Activated B cell treated with CpG ODN at 0.5 μM for 24 hours (primary cell): ENCODE measurements around the gene ARL5B. TPM values are rescaled to one million over a fixed set of nuclear protein-coding genes. Genes with fewer than 3 reads are reported as not detected.

ENCODE experiments used
- ATAC-seq: fragments of 200-7000 bp; cut with Tn5 transposase; one replicate; pipeline ENCODE4 v1.10.0; 2021; ENCODE audit warnings: low read depth, mild to moderate bottlenecking, moderate library complexity
- CTCF ChIA-PET: fragments of 350-600 bp; sonication (Branson Sonifier 250); formaldehyde crosslinking; loops from one replicate; lab custom pipeline; 2021; ENCODE audit warnings: antibody characterized with exemption; lab: Charles Lee
- POLR2A ChIA-PET: fragments of 350-600 bp; sonication (Branson Sonifier 250); formaldehyde crosslinking; loops from one replicate; lab custom pipeline; 2021; ENCODE audit warnings: antibody characterized with exemption; lab: Charles Lee
- DNase-seq: peaks from one replicate; pipeline ENCODE4 v3.0.0; 2022
- H3K27ac Mint-ChIP-seq: one replicate; pipeline ENCODE4 v1.8.0; 2020; ENCODE audit warnings: mixed read lengths
- H3K27me3 Mint-ChIP-seq: one replicate; pipeline ENCODE4 v1.8.0; 2021; ENCODE audit warnings: mixed read lengths
- H3K36me3 Mint-ChIP-seq: one replicate; pipeline ENCODE4 v1.8.0; 2021; ENCODE audit warnings: low read depth, mixed read lengths
- H3K4me1 Mint-ChIP-seq: one replicate; pipeline ENCODE4 v1.8.0; 2021; ENCODE audit warnings: mixed read lengths
- H3K4me3 Mint-ChIP-seq: one replicate; pipeline ENCODE4 v1.8.0; 2020; ENCODE audit warnings: mild to moderate bottlenecking, mixed read lengths
- H3K9me3 Mint-ChIP-seq: one replicate; pipeline ENCODE4 v1.8.0; 2020; ENCODE audit warnings: mixed read lengths
- intact Hi-C: fragments of 100-400 bp; cut with micrococcal nuclease; formaldehyde crosslinking; loops from one replicate; pipeline ENCODE4 v1.15.1; 2024
- total RNA-seq: library from RNA; stranded (reverse); gene quantifications from 2 replicates; pipeline ENCODE4 v1.2.3, GENCODE V29; 2022
- TF ChIP-seq, protein P1 (sequence below): fragments of 200-600 bp; IDR thresholded peaks from one replicate; pipeline ENCODE4 v1.8.0; 2022; ENCODE audit warnings: antibody characterized with exemption, mild to moderate bottlenecking

ARL5B gene
- total RNA-seq, 1 donor from 2014 or later: 10.6 TPM

- H3K27me3 Mint-ChIP-seq: no peaks in the 10 kb centered on the region
- peak overlapping the region; percentile 92 for H3K27ac Mint-ChIP-seq
- ATAC-seq (no peak), DNase-seq (no peak)
- H3K9me3 Mint-ChIP-seq: no peaks in the 10 kb centered on the region
- peak overlapping the region; percentile 94 for H3K4me3 Mint-ChIP-seq
- intact Hi-C loops: loop anchor here (2.0 to 10.0 kb wide), 2 partner anchors 1354 to 1422 kb away; partner anchors contain the start of gene VIM
- peaks cover 38% of the 10 kb centered on the region for H3K4me1 Mint-ChIP-seq
- POLR2A ChIA-PET: interaction anchor here (0.5 to 0.6 kb wide), 2 partner anchors 8 to 14 kb away, joined by 3 to 4 read pairs; no protein-coding TSS in a partner anchor
- CTCF ChIA-PET: interaction anchor here (1.3 kb wide), 1 partner anchor 9 kb away, joined by 3 read pairs; the partner anchor contains the start of gene ARL5B
- peaks cover 15% of the 10 kb centered on the region for H3K36me3 Mint-ChIP-seq
- TF ChIP-seq, protein P1, sequence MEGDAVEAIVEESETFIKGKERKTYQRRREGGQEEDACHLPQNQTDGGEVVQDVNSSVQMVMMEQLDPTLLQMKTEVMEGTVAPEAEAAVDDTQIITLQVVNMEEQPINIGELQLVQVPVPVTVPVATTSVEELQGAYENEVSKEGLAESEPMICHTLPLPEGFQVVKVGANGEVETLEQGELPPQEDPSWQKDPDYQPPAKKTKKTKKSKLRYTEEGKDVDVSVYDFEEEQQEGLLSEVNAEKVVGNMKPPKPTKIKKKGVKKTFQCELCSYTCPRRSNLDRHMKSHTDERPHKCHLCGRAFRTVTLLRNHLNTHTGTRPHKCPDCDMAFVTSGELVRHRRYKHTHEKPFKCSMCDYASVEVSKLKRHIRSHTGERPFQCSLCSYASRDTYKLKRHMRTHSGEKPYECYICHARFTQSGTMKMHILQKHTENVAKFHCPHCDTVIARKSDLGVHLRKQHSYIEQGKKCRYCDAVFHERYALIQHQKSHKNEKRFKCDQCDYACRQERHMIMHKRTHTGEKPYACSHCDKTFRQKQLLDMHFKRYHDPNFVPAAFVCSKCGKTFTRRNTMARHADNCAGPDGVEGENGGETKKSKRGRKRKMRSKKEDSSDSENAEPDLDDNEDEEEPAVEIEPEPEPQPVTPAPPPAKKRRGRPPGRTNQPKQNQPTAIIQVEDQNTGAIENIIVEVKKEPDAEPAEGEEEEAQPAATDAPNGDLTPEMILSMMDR: no peak
Observed at GRCh38 chr10:18650404-18650997, 8.7 kb upstream of the ARL5B start.

- DNase-seq: peak; percentile 87
- H3K9me3 Mint-ChIP-seq: no peaks in the 10 kb centered on the region
- intact Hi-C loops: loop anchor here (1.0 to 10.0 kb wide), 4 partner anchors 8 to 1423 kb away; partner anchors contain the start of genes ARL5B and VIM
- H3K27me3 Mint-ChIP-seq: no peaks in the 10 kb centered on the region
- peak; percentile 98 for ATAC-seq
- peaks cover 11% of the 10 kb centered on the region for H3K36me3 Mint-ChIP-seq
- H3K4me1 Mint-ChIP-seq: peaks cover 38% of the 10 kb centered on the region
- POLR2A ChIA-PET: no interaction called here
- peak within 1 kb of the TSS; percentile 94 for H3K4me3 Mint-ChIP-seq
- peak within 1 kb of the TSS; percentile 92 for H3K27ac Mint-ChIP-seq
- CTCF ChIA-PET: interaction anchor here (1.3 kb wide), 1 partner anchor 8 kb away, joined by 3 read pairs; the partner anchor contains the start of gene ARL5B
- TF ChIP-seq, protein P1: no peak
Observed at GRCh38 chr10:18651324-18652007, 7.8 kb upstream of the ARL5B start, which contains the start of gene NSUN6. Gene NSUN6, minus strand, starts transcription at chr10:18651587. Its CDS starts 384 bp downstream, at chr10:18651203.

DNA sequence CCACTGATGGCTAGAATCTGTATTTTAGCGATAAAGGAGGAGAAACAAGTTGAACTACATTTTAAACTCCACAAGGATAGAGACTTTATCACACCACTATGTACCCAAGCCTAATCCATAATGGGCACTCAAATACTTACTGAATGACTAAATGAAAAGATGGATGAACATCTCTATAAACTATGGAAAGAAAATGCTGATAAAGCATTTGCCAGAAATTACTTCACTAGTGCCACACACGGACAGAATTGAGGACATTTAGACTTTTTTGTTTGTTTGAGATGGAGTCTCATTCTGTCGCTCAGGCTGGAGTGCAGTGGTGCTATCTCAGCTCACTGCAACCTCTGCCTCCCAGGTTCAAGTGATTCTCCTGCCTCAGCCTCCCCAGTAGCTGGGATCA lies 6.1 kb upstream of the ARL5B start:
- ChIA-PET POLR2A (no interaction called here), CTCF (no interaction called here)
- Mint-ChIP-seq H3K9me3 (no peaks in the 10 kb centered on the region), H3K36me3 (peaks cover 7% of the 10 kb centered on the region), H3K27ac (no peak overlapping the region), H3K4me1 (peaks cover 40% of the 10 kb centered on the region), H3K4me3 (no peak overlapping the region), H3K27me3 (no peaks in the 10 kb centered on the region)
- intact Hi-C loops: loop anchor here (10.0 kb wide), 1 partner anchor 1352 kb away; no protein-coding TSS in a partner anchor
- TF ChIP-seq, protein P1: no peak
- ATAC-seq (no peak), DNase-seq (no peak)

GRCh38 chr10:18656724-18657123 lies 2.5 kb upstream of the ARL5B start:
- CTCF ChIA-PET: no interaction called here
- Mint-ChIP-seq H3K36me3 (peaks cover 14% of the 10 kb centered on the region), H3K4me3 (no peak overlapping the region), H3K9me3 (no peaks in the 10 kb centered on the region), H3K27ac (no peak overlapping the region), H3K27me3 (no peaks in the 10 kb centered on the region), H3K4me1 (peaks cover 37% of the 10 kb centered on the region)
- TF ChIP-seq, protein P1: no peak
- ATAC-seq: no peak
- no peak for DNase-seq
- POLR2A ChIA-PET: no interaction called here
- intact Hi-C loops: loop anchor here (5.0 to 10.0 kb wide), 2 partner anchors 999 to 1348 kb away; no protein-coding TSS in a partner anchor
